Keratinocyte (primary cell): Measurements from ENCODE around the gene VSIR. TPM values are rescaled to one million over a fixed set of nuclear protein-coding genes. Genes with fewer than 3 reads are reported as not detected.

Source experiments
- DNase-seq: peaks from one replicate; pipeline ENCODE4 v3.0.0-alpha.2; 2011; ENCODE audit warnings: low read depth, missing footprints, low spot score
- FAIRE-seq: peaks from 2 replicates; lab custom pipeline; 2011; peaks lifted over from hg19 to GRCh38; lab: Jason Lieb, UNC
- H2AFZ ChIP-seq: 2 replicates; pipeline ENCODE4 v1.6.0; 2012; ENCODE audit warnings: low read length, control low read depth, inconsistent platforms; ENCODE audit not compliant: control insufficient read depth
- H3K27ac ChIP-seq: 2 replicates; pipeline ENCODE4 v1.5.1; 2011; ENCODE audit warnings: low read length; ENCODE audit not compliant: control insufficient read depth, insufficient read depth
- H3K27me3 ChIP-seq: 3 replicates; pipeline ENCODE4 v1.6.0; 2011; ENCODE audit warnings: low read length; ENCODE audit not compliant: control insufficient read depth, insufficient read depth; ENCODE audit errors: extremely low read depth
- H3K36me3 ChIP-seq, 2 experiments: 2 replicates in 1 of 2; 3 replicates in 1 of 2; pipeline ENCODE4 v1.5.1; 2011; ENCODE audit warnings: low read length in 2 of 2, mild to moderate bottlenecking in 1 of 2; ENCODE audit not compliant: control insufficient read depth in 2 of 2, insufficient read depth in 2 of 2; ENCODE audit errors: extremely low read depth in 1 of 2
- H3K4me1 ChIP-seq: 3 replicates; pipeline ENCODE4 v1.5.1; 2011; ENCODE audit warnings: low read length; ENCODE audit not compliant: control insufficient read depth, insufficient read depth; ENCODE audit errors: extremely low read depth
- H3K4me2 ChIP-seq: 3 replicates; pipeline ENCODE4 v1.6.0; 2011; ENCODE audit warnings: low read depth, low read length; ENCODE audit not compliant: control insufficient read depth, insufficient read depth; ENCODE audit errors: extremely low read depth
- H3K4me3 ChIP-seq, 3 experiments: fragments of 200-600 bp in 1 of 3; sonication (generic) in 1 of 3; 2 replicates in 2 of 3; 3 replicates in 1 of 3; pipeline ENCODE4 v1.5.1; 2011 to 2016; ENCODE audit warnings: low read length in 3 of 3, mild to moderate bottlenecking in 3 of 3, control low read depth in 2 of 3, inconsistent platforms in 1 of 3, low read depth in 1 of 3, mixed read lengths in 1 of 3, mixed run types in 1 of 3, moderate library complexity in 1 of 3; ENCODE audit not compliant: control insufficient read depth in 2 of 3, insufficient read depth in 2 of 3; ENCODE audit errors: extremely low read depth in 1 of 3
- H3K79me2 ChIP-seq: 2 replicates; pipeline ENCODE4 v1.6.0; 2012; ENCODE audit warnings: low read length; ENCODE audit not compliant: control insufficient read depth, insufficient read depth
- H3K9ac ChIP-seq: 3 replicates; pipeline ENCODE4 v1.6.0; 2011; ENCODE audit warnings: low read length; ENCODE audit not compliant: control insufficient read depth, insufficient read depth; ENCODE audit errors: extremely low read depth
- H3K9me1 ChIP-seq: 3 replicates; pipeline ENCODE4 v1.6.0; 2011; ENCODE audit warnings: low read length; ENCODE audit not compliant: control insufficient read depth, insufficient read depth; ENCODE audit errors: extremely low read depth
- H3K9me3 ChIP-seq: 2 replicates; pipeline ENCODE4 v1.5.1; 2012; ENCODE audit warnings: low read depth, low read length; ENCODE audit not compliant: control insufficient read depth
- H4K20me1 ChIP-seq: 3 replicates; pipeline ENCODE4 v1.6.0; 2011; ENCODE audit warnings: low read length; ENCODE audit not compliant: control insufficient read depth, insufficient read depth; ENCODE audit errors: extremely low read depth
- EZH2 ChIP-seq: IDR thresholded peaks from one replicate; pipeline ENCODE4 v1.6.1; 2012; ENCODE audit warnings: inconsistent platforms, mild to moderate bottlenecking, low read length, moderate library complexity
- dilution Hi-C: fragments of 300-500 bp; cut with MboI; formaldehyde crosslinking; loops from one replicate; pipeline ENCODE4 v1.7.0; 2020; ENCODE audit warnings: low sequenced_read_pairs; ENCODE audit not compliant: extremely low pct_ligation_motif_present
- polyA plus RNA-seq, 5 experiments: library from polyadenylated mRNA; depleted of rRNA in 3 of 5; stranded (reverse) in 3 of 5; stranded (forward) in 1 of 5; unstranded in 1 of 5; fragments of >200 nt; gene quantifications; 1 replicate in 1 of 5; 2 replicates in 3 of 5; 3 replicates in 1 of 5; pipeline versions ENCODE4 v1.2.1 to v1.2.3, GENCODE V29; 2011 to 2012; ENCODE audit warnings: missing spikeins in 2 of 5, low read depth in 1 of 5, low replicate concordance in 1 of 5
- TF ChIP-seq, protein P1 (sequence below), 3 experiments: IDR thresholded peaks in 1 of 3; conservative IDR thresholded peaks in 1 of 3; optimal IDR thresholded peaks in 1 of 3; 2 replicates in 2 of 3; 3 replicates in 1 of 3; pipeline versions ENCODE3 to v1.5.1; 2011; ENCODE audit warnings: low read length in 3 of 3, mild to moderate bottlenecking in 3 of 3, moderate library complexity in 2 of 3, control low read depth in 1 of 3, inconsistent platforms in 1 of 3; ENCODE audit not compliant: insufficient read depth in 2 of 3; ENCODE audit errors: extremely low read depth in 1 of 3

Gene VSIR
- polyA plus RNA-seq, 1 donor (not counting 4 experiments of a cell fraction or from before 2014, with no cell fraction given), result 8.1 TPM

GRCh38 chr10:71811351-71811750 is 38.0 kb upstream of the VSIR start:
- Histone ChIP-seq H3K27me3 (peaks cover 4% of the 10 kb centered on the region), H3K27ac (no peak overlapping the region), H2AFZ (no peak overlapping the region), H3K9ac (no peak overlapping the region), H3K4me2 (no peak overlapping the region), H4K20me1 (no peaks in the 10 kb centered on the region), H3K79me2 (no peaks in the 10 kb centered on the region), H3K9me1 (no peaks in the 10 kb centered on the region), H3K36me3 (peaks cover 11 to 16% of the 10 kb centered on the region in 2 experiments), H3K9me3 (no peaks in the 10 kb centered on the region), H3K4me3 (no peak overlapping the region), H3K4me1 (no peaks in the 10 kb centered on the region)
- no peak for FAIRE-seq
- DNase-seq, result no peak
- no peak for TF ChIP-seq EZH2
- TF ChIP-seq, protein P1, sequence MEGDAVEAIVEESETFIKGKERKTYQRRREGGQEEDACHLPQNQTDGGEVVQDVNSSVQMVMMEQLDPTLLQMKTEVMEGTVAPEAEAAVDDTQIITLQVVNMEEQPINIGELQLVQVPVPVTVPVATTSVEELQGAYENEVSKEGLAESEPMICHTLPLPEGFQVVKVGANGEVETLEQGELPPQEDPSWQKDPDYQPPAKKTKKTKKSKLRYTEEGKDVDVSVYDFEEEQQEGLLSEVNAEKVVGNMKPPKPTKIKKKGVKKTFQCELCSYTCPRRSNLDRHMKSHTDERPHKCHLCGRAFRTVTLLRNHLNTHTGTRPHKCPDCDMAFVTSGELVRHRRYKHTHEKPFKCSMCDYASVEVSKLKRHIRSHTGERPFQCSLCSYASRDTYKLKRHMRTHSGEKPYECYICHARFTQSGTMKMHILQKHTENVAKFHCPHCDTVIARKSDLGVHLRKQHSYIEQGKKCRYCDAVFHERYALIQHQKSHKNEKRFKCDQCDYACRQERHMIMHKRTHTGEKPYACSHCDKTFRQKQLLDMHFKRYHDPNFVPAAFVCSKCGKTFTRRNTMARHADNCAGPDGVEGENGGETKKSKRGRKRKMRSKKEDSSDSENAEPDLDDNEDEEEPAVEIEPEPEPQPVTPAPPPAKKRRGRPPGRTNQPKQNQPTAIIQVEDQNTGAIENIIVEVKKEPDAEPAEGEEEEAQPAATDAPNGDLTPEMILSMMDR (optimal IDR thresholded peaks at IDR 0.05 in 1 of 3, IDR thresholded peaks at IDR 0.05 in 1 of 3, conservative IDR thresholded peaks at IDR 0.05 in 1 of 3; ENCODE audit: extremely low read depth in 1 of 3, insufficient read depth in 2 of 3, low read length in 3 of 3), result no peak
- dilution Hi-C loops, result no loop called here

DNA sequence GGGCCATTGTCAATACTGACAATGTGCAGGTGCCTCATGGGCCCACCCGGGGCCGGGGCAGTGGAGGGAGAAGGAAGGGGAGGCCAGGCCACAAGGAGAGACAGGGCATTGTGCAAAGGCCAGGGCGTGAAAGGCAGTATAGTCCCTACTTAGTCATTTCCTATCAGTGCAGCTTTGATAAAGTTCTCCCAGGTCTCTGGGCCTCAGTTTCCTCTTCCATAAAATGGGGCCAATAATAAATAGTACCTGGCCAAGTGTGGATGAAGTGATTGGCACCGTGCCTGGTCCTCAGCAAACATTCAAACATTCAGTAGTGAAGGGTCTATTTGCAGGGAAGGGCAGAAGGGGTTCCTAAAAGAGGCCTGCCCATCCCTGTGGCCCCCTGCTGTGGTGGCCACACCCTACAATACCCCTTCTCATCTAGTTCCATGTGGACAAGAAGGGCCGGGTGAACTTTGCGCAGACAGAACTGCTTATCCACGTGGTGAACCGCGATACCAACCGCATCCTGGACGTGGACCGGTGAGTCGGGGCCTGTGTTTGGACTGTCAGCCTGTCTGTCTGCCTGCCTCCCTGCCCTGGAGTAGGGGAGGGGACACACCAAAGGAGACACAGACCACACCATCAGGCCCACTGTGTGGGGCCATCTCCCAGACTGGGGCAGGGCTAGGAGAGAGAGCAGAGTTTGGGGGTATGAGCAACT is 36.9 kb upstream of the VSIR start:
- Histone ChIP-seq H3K9me1 (no peaks in the 10 kb centered on the region), H3K36me3 (peaks cover under 1 to 7% of the 10 kb centered on the region in 2 experiments), H3K9ac (no peak overlapping the region), H3K4me1 (no peaks in the 10 kb centered on the region), H3K27ac (no peak overlapping the region), H3K79me2 (no peaks in the 10 kb centered on the region), H2AFZ (no peak overlapping the region), H3K9me3 (no peaks in the 10 kb centered on the region), H3K27me3 (peaks cover 10% of the 10 kb centered on the region), H3K4me3 (no peak overlapping the region), H3K4me2 (no peak overlapping the region), H4K20me1 (no peaks in the 10 kb centered on the region)
- dilution Hi-C loops, result no loop called here
- no peak for DNase-seq
- FAIRE-seq, result no peak
- TF ChIP-seq, protein P1 (optimal IDR thresholded peaks at IDR 0.05 in 1 of 3, IDR thresholded peaks at IDR 0.05 in 1 of 3, conservative IDR thresholded peaks at IDR 0.05 in 1 of 3; ENCODE audit: extremely low read depth in 1 of 3, insufficient read depth in 2 of 3, low read length in 3 of 3), result no peak
- no peak for TF ChIP-seq EZH2
